ENCODE measurements around the gene GABARAP. TPM values are rescaled to one million over a fixed set of nuclear protein-coding genes. Genes with fewer than 3 reads are reported as not detected.
A peak's percentile ranks its signal among the peaks of the same experiment; 100 is the strongest.

The GABARAP gene
- total and polyA plus RNA-seq, 2 donors (not counting 1 experiment from before 2014, with no cell fraction given) = 323 to 371 TPM

Small RNA genes within 50 kb of the gene (small RNA-seq; reads per million reads assigned to genes)
- gene AC120057.4 (ENCODE audit: insufficient read length, low read depth, low replicate concordance) = not detected
- gene MIR324 (ENCODE audit: insufficient read length, low read depth, low replicate concordance) = 27.3 reads per million, percentile 91 among the genes with 10 or more reads in this experiment
- gene RF00019 (ENCODE audit: insufficient read length, low read depth, low replicate concordance) = not detected

Other genes starting within 250 kb of the GABARAP start
Only the 30 nearest of the 36 such genes appear.
- 21.7 and 21.9 TPM in 2 replicates for gene SLC16A13, start 206.4 kb downstream of the GABARAP start, total RNA-seq
- 4.8 and 7.4 TPM in 2 replicates for gene SLC16A13, start 206.4 kb downstream of the GABARAP start, polyA plus RNA-seq
- gene SLC16A11, start 198.4 kb downstream of the GABARAP start, total RNA-seq = 30.7 and 31.9 TPM in 2 replicates
- 2.8 and 10.0 TPM in 2 replicates for gene SLC16A11, start 198.4 kb downstream of the GABARAP start, polyA plus RNA-seq
- 0.24 TPM in 1 of 2 replicates, not detected in the other for gene CLEC10A, start 162.2 kb downstream of the GABARAP start, total RNA-seq
- 0.15 and 0.99 TPM in 2 replicates for gene CLEC10A, start 162.2 kb downstream of the GABARAP start, polyA plus RNA-seq
- not detected in 2 replicates for gene ASGR2, start 127.6 kb downstream of the GABARAP start, total RNA-seq
- gene ASGR2, start 127.6 kb downstream of the GABARAP start, polyA plus RNA-seq = 0.30 and 1.00 TPM in 2 replicates
- 0.32 TPM in 1 of 2 replicates, not detected in the other for gene ASGR1, start 63.1 kb downstream of the GABARAP start, total RNA-seq
- gene ASGR1, start 63.1 kb downstream of the GABARAP start, polyA plus RNA-seq = 0.43 and 0.46 TPM in 2 replicates
- gene DLG4, start 22.6 kb downstream of the GABARAP start, total RNA-seq = 12.0 and 12.5 TPM in 2 replicates
- gene DLG4, start 22.6 kb downstream of the GABARAP start, polyA plus RNA-seq = 2.0 and 2.5 TPM in 2 replicates
- 640 and 655 TPM in 2 replicates for gene ACADVL, start 22.5 kb downstream of the GABARAP start, total RNA-seq
- gene ACADVL, start 22.5 kb downstream of the GABARAP start, polyA plus RNA-seq = 696 and 903 TPM in 2 replicates
- 104 and 116 TPM in 2 replicates for gene DVL2, start 7.9 kb downstream of the GABARAP start, total RNA-seq
- gene DVL2, start 7.9 kb downstream of the GABARAP start, polyA plus RNA-seq = 14.6 and 22.5 TPM in 2 replicates
- gene PHF23, start 3.0 kb downstream of the GABARAP start, total RNA-seq = 42.3 and 45.8 TPM in 2 replicates
- 15.7 and 17.6 TPM in 2 replicates for gene PHF23, start 3.0 kb downstream of the GABARAP start, polyA plus RNA-seq
- gene CTDNEP1, start 9.3 kb upstream of the GABARAP start, total RNA-seq = 160 and 162 TPM in 2 replicates
- gene CTDNEP1, start 9.3 kb upstream of the GABARAP start, polyA plus RNA-seq = 108 and 125 TPM in 2 replicates
- 42.2 and 48.0 TPM in 2 replicates for gene ELP5, start 9.8 kb upstream of the GABARAP start, total RNA-seq
- 69.9 and 77.9 TPM in 2 replicates for gene ELP5, start 9.8 kb upstream of the GABARAP start, polyA plus RNA-seq
- gene CLDN7, start 20.0 kb upstream of the GABARAP start, total RNA-seq = 1.2 TPM in 2 replicates
- 5.8 and 10.8 TPM in 2 replicates for gene CLDN7, start 20.0 kb upstream of the GABARAP start, polyA plus RNA-seq
- gene SLC2A4, start 39.3 kb upstream of the GABARAP start, total RNA-seq = not detected in 2 replicates
- gene SLC2A4, start 39.3 kb upstream of the GABARAP start, polyA plus RNA-seq = not detected in 2 replicates
- 0.22 TPM in 1 of 2 replicates, not detected in the other for gene YBX2, start 52.2 kb upstream of the GABARAP start, total RNA-seq
- gene YBX2, start 52.2 kb upstream of the GABARAP start, polyA plus RNA-seq = 0.15 TPM in 1 of 2 replicates, not detected in the other
- gene EIF5A, start 65.2 kb upstream of the GABARAP start, total RNA-seq = 233 and 236 TPM in 2 replicates
- gene EIF5A, start 65.2 kb upstream of the GABARAP start, polyA plus RNA-seq = 576 and 769 TPM in 2 replicates
- gene GPS2, start 72.9 kb upstream of the GABARAP start, total RNA-seq = 128 and 137 TPM in 2 replicates
- gene GPS2, start 72.9 kb upstream of the GABARAP start, polyA plus RNA-seq = 209 and 225 TPM in 2 replicates
- gene NEURL4, start 86.9 kb upstream of the GABARAP start, total RNA-seq = 85.2 and 89.2 TPM in 2 replicates
- 54.6 and 82.6 TPM in 2 replicates for gene NEURL4, start 86.9 kb upstream of the GABARAP start, polyA plus RNA-seq
- gene ACAP1, start 94.1 kb upstream of the GABARAP start, total RNA-seq = 371 and 392 TPM in 2 replicates
- gene ACAP1, start 94.1 kb upstream of the GABARAP start, polyA plus RNA-seq = 412 and 471 TPM in 2 replicates
- gene KCTD11, start 109.7 kb upstream of the GABARAP start, total RNA-seq = 13.4 and 15.4 TPM in 2 replicates
- gene KCTD11, start 109.7 kb upstream of the GABARAP start, polyA plus RNA-seq = 3.1 and 4.3 TPM in 2 replicates
- 0.25 TPM in 1 of 2 replicates, not detected in the other for gene TMEM95, start 112.7 kb upstream of the GABARAP start, total RNA-seq
- not detected in 2 replicates for gene TMEM95, start 112.7 kb upstream of the GABARAP start, polyA plus RNA-seq
- gene TNK1, start 138.6 kb upstream of the GABARAP start, total RNA-seq = 10.0 and 11.7 TPM in 2 replicates
- gene TNK1, start 138.6 kb upstream of the GABARAP start, polyA plus RNA-seq = 22.5 and 23.7 TPM in 2 replicates
- 31.1 and 31.6 TPM in 2 replicates for gene PLSCR3, start 152.1 kb upstream of the GABARAP start, total RNA-seq
- 82.3 and 122 TPM in 2 replicates for gene PLSCR3, start 152.1 kb upstream of the GABARAP start, polyA plus RNA-seq
- 64.5 and 67.8 TPM in 2 replicates for gene TMEM256, start 161.6 kb upstream of the GABARAP start, total RNA-seq
- gene TMEM256, start 161.6 kb upstream of the GABARAP start, polyA plus RNA-seq = 29.2 and 65.4 TPM in 2 replicates
- 1.7 and 3.4 TPM in 2 replicates for gene NLGN2, start 165.4 kb upstream of the GABARAP start, total RNA-seq
- 0.52 and 0.68 TPM in 2 replicates for gene NLGN2, start 165.4 kb upstream of the GABARAP start, polyA plus RNA-seq
- not detected in 2 replicates for gene SPEM1, start 177.9 kb upstream of the GABARAP start, total RNA-seq
- not detected in 2 replicates for gene SPEM1, start 177.9 kb upstream of the GABARAP start, polyA plus RNA-seq
- gene SPEM2, start 183.2 kb upstream of the GABARAP start, total RNA-seq = not detected in 2 replicates
- gene SPEM2, start 183.2 kb upstream of the GABARAP start, polyA plus RNA-seq = not detected in 2 replicates
- gene SPEM3, start 186.4 kb upstream of the GABARAP start, total RNA-seq = not detected in 2 replicates
- not detected in 2 replicates for gene SPEM3, start 186.4 kb upstream of the GABARAP start, polyA plus RNA-seq
- 17.7 and 19.1 TPM in 2 replicates for gene TMEM102, start 193.0 kb upstream of the GABARAP start, total RNA-seq
- 5.9 and 10.8 TPM in 2 replicates for gene TMEM102, start 193.0 kb upstream of the GABARAP start, polyA plus RNA-seq
- gene FGF11, start 197.1 kb upstream of the GABARAP start, total RNA-seq = 2.8 and 4.6 TPM in 2 replicates
- gene FGF11, start 197.1 kb upstream of the GABARAP start, polyA plus RNA-seq = 2.7 and 3.3 TPM in 2 replicates
- gene CHRNB1, start 202.6 kb upstream of the GABARAP start, total RNA-seq = 6.2 and 6.6 TPM in 2 replicates
- gene CHRNB1, start 202.6 kb upstream of the GABARAP start, polyA plus RNA-seq = 5.8 and 7.2 TPM in 2 replicates

All from B cell (primary cell).